Endothelial cell of coronary artery (primary cell): ENCODE results near the gene AGTPBP1. TPM values are rescaled to one million over a fixed set of nuclear protein-coding genes. Genes with fewer than 3 reads are reported as not detected.

Experiments used
- total RNA-seq: library from RNA; depleted of rRNA; stranded (reverse); fragments of >200 nt; gene quantifications from 2 replicates; pipeline ENCODE4 v1.2.3, GENCODE V29; 2014

Gene AGTPBP1, protein sequence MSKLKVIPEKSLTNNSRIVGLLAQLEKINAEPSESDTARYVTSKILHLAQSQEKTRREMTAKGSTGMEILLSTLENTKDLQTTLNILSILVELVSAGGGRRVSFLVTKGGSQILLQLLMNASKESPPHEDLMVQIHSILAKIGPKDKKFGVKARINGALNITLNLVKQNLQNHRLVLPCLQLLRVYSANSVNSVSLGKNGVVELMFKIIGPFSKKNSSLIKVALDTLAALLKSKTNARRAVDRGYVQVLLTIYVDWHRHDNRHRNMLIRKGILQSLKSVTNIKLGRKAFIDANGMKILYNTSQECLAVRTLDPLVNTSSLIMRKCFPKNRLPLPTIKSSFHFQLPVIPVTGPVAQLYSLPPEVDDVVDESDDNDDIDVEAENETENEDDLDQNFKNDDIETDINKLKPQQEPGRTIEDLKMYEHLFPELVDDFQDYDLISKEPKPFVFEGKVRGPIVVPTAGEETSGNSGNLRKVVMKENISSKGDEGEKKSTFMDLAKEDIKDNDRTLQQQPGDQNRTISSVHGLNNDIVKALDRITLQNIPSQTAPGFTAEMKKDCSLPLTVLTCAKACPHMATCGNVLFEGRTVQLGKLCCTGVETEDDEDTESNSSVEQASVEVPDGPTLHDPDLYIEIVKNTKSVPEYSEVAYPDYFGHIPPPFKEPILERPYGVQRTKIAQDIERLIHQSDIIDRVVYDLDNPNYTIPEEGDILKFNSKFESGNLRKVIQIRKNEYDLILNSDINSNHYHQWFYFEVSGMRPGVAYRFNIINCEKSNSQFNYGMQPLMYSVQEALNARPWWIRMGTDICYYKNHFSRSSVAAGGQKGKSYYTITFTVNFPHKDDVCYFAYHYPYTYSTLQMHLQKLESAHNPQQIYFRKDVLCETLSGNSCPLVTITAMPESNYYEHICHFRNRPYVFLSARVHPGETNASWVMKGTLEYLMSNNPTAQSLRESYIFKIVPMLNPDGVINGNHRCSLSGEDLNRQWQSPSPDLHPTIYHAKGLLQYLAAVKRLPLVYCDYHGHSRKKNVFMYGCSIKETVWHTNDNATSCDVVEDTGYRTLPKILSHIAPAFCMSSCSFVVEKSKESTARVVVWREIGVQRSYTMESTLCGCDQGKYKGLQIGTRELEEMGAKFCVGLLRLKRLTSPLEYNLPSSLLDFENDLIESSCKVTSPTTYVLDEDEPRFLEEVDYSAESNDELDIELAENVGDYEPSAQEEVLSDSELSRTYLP
- total RNA-seq, result 22.4 and 23.4 TPM in 2 replicates

DNA sequence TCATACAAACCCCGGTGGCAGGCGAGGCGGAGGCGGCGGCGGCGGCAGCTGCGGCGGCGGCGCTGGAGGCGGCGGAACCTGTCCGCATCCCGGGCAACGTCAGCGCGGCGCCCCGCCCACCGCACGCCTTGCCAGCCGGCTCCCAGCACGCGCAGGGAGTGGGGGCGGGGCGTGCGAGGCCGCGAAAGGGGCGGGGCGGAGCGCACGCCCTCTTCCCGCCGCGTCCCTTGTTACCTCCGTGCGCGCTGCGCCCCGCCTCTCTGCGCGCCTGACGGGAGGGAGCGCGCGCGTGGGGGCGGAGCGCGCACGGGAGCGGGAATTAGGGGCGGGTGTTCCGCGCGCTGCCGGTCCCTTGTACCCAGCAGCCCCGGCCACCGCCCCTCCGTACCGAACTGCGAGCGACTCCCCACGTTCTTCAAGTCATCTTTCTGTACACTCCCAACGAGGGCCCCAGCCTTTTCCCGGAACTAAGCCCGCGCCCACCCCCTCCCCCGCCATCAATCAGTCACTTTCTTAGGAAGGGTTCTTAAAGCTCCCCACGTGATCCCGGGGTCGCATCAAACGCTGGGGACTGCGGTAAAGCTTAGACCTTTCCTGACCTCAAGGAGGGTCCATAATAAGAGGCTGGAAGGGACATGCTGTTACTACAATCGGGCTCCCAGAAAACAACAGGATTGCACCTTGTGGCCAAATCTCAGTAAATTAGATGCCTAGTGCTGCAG is at the start of gene AGTPBP1:
AGTPBP1 (minus strand) TSS at position 80 of the 722 bp plus-strand sequence. CDS start 29,421 bp downstream, outside the sequence.

Other genes starting within 250 kb of the AGTPBP1 start
- 20.2 and 20.9 TPM in 2 replicates for gene NAA35, start 199.2 kb upstream of the AGTPBP1 start, total RNA-seq